HG03575 (cell line): Measurements from ENCODE around the gene DACH2.

ENCODE experiments used
- ATAC-seq: cut with Tn5 transposase; IDR thresholded peaks from one replicate; pipeline ENCODE4 v1.9.1; 2021; ENCODE audit not compliant: unreplicated experiment, insufficient number of reproducible peaks, low FRiP score; ENCODE audit errors: extremely low read depth

Gene DACH2

DNA sequence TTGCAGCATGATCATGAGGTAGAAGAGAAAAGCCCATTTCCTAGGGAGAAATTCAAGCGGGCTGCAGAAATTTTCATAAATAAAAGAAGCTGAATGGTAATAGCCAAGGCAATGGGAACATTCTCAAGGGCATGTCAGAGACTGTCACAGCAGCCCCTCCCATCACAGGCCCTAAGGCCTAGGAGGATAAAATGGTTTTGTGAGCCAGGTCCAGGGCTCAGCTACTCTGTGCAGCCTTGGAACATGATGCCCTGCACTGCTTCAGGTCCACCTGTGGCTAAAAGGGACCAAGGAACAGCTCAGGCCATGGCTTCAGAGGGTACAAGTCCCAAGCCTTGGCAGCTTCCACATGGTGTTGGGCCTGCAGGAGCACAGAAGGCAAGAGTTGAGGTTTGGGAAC lies 93.3 kb downstream of the DACH2 start:
- no peak for ATAC-seq

DNA sequence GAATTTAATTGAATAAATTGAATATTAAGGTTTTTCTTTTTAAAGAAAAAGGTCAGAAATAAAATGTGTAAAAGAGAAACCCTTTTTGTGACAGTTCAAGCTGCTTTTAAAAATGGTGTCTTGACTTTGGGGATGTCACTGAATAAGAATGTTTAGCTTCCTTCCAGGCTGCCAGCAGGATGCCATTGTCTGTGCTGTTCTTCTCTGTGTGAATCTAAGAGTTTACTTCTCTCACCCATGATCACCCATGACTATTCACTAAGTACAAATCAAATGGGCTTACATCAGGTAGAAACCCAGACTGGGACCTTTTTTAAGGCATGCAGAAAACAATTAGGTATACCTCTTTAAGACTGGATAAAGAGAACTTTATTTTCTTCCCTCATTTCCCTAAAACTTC lies 115.3 kb downstream of the DACH2 start:
- no peak for ATAC-seq

DNA sequence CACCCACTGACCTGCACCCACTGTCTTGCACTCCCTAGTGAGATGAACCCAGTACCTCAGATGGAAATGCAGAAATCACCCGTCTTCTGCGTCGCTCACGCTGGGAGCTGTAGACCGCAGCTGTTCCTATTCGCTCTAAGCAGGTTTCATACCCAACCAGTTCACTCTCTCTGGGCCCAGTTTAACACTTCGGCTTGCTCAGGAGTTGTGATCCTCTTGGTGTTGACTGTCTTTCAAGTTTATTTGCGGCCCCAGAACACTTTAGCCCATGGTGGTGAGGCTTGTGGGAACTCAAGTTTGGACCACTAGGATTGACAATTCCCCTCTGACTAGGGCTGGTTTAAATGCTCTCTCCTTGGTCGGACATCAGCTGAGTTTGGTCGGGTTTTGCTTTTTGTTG lies 147.0 kb downstream of the DACH2 start:
- ATAC-seq = no peak

DNA sequence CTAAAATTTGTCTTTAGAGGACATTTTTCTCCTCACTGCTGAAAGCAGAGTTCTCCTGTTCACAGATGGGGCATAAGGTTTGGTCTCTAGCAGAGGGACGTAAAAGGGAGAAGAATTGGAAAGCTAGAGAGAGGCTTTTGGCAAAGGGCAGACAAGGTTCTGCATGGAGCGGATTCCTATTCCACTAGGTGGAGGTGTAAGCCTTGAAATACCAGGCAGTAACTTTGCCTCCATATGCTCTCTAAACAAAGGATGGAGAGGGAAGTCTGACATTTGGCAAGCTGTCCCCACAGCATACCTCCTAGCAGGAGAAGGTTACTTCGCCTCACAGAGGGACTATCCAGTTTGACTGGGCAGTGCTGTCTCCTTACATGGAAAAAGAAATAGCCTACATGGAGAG lies 174.7 kb downstream of the DACH2 start:
- ATAC-seq = no peak

DNA sequence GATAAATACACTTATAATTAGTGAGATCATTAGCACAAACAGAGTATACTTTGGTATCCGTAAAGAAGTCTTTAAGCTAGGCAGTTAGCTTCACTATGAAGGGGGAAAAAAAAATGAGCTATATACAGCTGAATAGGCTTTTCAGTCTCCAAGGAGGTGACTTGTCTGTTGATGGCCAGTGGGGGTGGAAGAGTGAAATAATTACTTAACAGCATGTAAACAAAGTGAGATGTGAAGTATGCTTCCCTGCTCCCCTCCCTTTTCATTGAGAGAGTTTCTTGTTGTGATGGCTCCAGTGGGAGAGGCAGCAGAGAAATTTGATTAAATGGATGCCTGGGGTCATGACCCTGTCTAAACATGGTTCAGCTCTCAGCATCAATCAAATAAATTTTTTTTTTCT lies 180.9 kb downstream of the DACH2 start:
- ATAC-seq = no peak

DNA sequence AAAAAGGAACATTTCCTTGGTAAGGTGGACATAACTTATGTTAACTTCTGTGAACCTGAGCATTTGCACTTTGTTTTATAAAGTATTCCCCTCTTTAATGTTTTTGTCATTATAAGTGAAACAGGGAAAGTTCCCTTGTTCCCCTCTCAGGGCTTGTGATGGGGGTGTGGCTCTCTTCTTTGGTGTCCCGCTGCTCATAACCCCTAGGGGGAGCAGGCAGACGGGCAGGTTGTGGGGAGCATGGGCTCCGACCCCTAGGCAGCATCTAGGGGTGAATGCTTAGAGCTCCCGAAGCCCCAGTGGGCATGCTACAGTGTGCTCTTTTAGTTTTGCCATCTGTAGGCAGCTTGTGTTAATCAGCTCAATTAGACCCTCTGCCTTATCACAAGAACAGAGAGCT lies 200.4 kb downstream of the DACH2 start:
- ATAC-seq = no peak

DNA sequence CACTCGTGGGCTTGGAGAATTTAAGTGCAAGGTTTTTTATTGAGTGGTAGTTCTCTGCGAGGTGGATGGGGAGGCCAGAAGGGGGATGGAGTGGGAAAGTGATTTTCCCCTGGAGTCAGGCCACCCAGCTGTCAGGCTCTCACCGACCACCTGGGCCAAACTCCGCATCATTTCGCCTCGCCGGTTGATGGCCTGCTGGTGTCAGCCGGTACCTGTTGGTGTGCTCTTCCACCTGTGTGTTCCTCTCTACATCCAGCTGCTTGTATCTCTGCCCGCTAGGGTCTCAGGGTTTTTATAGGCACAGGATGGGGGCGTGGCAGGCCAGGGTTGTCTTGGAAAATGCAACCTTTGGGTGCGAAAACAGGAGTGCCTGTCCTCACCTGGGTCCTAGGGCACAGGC lies 200.9 kb downstream of the DACH2 start:
- no peak for ATAC-seq

DNA sequence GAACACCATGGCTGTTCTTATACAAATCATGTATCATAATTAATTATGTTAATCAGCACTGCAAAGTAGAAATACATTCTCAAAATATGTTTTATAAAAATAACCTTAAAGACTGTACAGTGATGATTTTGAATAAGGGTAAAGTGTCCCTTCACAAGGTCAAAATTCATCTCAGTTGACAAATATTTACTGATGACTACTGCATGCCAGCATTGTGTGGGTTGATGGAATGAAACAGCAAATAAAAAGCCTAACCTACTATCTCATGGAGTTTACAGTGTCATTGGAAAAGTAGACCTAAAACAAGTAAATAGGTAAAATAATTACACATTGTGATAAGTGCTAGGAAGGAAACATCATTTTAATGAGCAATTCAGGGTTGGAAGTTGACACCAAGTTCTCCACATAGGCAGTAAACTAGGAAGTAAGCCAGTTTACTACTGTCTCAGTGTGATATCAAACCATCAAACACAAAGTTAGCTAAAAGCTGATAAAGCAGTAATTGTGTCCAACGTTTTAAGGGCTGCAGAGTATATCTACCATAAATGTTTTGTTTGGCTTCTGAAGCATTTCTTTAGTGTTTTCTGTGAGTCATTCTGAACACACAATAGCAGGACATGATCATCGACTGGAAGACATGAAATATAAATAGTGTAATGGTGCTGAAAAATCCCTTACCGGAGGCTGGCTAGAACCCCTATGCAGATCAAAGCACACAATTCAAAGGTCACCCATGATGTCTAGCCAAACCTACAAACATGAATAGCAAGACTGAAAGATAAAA lies 221.8 kb downstream of the DACH2 start:
- no peak for ATAC-seq

DNA sequence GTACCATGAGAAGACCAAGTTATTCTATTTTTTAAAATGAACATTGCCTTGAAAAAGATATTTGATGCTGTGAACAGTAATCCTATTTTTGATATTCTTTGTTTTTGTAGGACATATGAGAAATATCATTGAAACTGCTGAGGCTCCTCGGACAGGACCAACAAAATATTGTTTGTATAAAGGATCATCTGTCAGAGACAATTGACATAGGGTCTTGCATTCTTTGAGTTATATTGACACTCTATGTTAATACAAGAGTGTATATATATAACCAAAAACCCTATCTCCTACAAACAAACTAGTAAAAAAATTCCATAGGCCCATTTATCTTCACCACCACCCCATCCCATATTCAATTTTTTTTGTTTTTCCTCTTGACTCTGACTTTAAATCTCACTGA lies 222.7 kb downstream of the DACH2 start:
- no peak for ATAC-seq

DNA sequence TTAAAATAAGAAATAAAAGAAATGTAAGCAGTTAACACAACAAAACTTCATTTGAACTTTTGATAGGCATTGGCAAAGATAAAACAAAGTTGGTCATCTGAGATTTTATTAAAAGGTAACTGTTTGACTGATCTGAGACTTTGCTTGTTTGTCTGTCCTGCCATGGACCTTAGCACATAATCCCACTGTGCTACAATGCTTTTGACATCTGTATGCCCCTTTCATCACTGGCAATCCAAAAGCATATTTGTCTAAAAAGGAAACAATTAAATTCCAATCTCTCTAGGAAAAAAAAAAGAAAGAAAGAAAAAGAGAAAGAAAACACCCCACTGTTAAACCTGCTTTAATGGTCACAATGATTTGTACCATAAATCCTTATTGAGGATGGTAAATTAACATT lies 231.0 kb downstream of the DACH2 start:
- no peak for ATAC-seq

DNA sequence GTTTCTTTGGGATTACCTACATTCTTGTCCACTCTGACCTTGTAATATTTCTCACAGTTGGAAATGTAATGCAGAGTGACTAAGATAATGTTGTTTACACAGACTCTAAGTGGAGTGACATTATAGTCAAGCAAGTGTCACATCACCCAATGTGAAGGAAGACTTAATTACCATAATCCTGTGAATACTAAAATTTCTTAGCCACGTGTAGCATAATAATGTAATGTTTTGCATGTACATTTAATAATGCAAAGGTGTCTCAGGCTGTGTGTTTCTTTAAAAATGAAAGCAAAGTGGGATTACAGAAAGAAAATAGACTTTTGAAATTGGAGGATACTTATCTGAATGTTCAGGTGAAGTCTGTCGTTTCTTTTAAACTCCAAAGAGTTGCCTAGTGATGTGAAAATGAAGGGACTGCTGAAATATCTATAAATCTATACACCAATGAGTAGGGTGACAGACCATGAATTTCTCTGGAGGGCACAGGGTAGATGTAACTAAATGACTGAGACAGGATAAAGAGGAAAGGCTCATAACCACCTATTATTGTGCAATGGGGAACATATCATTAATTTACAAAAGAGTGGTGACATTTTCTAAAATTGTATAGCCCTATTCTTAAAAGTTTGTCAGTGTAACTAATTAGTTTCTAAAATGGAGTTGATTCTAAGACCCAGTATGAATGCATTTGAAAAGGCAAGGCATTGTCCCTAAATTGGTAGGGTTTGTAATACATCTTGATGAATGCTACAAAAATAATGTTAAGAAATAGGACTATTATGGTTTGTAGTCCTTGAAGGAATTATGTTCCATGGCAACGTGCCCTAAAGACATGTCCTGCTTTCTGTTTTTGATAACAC lies 235.7 kb downstream of the DACH2 start:
- no peak for ATAC-seq

DNA sequence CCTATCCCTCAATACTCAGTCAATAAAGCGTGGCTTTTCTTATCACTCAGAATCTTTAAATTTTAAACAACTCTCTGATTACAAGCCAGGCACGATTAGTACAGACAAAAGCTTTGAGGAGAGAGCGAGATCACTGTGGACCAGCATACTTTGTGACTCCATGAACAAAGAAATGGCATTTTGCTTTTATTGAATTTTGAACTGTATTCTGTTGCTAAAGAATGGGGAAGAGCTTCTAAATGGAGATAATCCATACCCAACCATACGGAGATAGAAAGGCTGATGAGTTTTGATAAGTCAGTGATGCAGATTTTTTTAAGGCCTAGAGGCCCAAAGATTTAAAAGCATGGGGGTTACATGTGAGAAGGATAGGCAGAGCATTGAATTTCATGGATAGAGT lies 259.1 kb downstream of the DACH2 start:
- ATAC-seq = no peak

DNA sequence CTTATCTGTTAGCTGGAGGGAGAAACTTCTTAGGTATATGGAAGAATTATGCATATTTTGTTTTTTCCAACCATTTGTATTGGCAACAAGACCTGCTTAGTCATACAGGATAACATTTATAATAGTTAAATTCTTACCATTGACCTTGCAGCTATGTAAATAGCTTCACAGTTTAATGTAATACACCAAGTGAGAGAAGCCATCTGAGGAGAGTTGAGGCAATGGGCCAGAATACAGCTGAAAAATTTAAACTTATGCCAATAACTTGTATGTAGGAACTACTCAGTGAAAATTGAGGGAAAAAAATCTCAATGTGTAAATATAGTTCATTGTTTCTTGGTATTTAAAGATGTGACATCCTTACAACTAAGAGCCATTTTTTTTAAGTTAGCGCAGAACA lies 273.5 kb downstream of the DACH2 start:
- no peak for ATAC-seq

DNA sequence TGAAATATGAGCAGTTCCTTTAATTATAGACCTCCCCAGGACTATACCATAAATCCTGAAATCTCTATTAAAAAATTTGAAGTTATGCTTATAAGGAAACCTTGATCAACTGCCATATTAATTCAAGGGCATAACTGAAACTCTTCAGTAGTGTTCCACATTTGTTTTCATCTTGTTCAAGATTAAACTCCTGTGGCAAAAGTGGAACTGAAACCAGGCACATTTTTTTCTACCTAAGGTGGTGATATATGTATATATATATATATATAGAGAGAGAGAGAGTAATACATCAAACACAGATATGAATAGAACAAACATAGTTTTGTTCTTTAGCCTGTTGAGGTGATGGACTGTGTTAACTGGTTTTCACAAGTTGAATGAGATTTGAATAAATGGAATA lies 287.9 kb downstream of the DACH2 start:
- no peak for ATAC-seq

DNA sequence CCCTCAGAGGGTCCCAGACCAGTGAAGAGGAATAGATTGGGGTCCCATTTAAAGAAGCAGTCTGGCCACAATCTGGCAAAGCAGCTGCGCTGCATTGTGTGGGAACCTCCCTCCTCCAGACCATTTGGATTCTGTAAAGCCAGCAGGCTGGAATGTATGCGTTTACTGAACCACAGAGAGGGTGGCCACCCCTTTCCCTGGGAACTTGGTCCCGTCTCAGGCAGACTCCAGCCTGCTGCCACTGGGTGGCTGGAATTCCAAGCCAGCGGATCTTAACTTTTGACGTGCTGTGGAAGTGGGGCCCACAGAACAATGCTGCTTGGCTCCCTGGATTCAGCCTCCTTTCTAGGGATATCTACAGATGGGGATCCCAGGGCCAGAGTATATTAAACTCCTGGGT lies 307.2 kb downstream of the DACH2 start:
- no peak for ATAC-seq

DNA sequence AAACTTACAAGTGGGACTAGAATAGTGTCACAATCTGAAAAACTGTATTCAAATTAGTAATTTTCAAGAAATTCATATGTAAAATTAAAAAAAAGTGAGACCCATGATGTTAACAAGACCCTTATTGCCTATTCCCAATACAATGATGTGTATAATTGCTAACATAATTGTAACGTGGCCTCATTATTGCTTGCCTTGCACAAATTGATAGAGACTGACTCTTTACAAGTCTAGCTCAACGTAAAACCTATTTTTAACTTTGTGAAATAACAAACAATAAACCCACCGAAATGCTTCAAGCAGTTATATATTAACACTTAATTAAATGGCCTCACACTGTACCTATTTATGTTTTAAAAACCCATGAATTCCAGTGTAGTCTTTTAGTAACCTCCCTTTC lies 312.5 kb downstream of the DACH2 start:
- ATAC-seq = no peak

DNA sequence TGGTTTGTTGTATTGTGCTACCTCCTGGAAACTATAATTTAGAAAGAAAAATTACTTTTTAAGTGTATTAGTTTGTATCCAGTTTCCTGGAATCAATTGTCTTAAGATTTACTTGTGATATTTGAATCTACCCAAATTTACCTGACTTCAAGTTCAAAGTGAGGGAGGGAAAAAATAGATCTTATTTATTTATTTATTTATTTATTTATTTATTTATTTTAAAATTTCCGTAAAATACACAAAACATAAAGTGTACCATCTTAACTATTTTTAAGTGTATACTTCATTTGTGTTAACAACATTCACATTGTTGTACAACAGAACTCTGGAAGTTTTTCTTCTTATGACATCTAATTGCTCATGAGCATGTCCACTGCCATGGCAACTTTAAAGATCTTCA lies 356.0 kb downstream of the DACH2 start:
- no peak for ATAC-seq

DNA sequence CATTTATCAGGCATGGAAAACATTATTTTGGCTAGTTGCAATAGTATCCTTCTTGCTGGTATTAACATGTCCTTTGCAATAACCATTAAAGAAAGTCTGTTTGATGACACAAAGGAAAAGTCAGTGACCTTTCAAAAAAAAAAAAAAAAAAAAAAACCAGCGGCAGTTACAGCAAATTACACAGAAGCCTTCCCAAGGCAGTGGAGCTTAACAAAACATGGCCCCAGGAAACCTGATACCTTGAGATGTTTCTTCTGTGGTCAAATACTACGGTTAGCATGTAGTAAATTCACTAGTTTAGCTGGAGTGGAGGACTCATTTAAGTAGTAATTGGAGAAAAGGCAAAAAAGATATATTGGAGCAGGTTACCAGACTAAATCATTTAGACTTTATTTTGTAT lies 359.1 kb downstream of the DACH2 start:
- ATAC-seq = no peak

DNA sequence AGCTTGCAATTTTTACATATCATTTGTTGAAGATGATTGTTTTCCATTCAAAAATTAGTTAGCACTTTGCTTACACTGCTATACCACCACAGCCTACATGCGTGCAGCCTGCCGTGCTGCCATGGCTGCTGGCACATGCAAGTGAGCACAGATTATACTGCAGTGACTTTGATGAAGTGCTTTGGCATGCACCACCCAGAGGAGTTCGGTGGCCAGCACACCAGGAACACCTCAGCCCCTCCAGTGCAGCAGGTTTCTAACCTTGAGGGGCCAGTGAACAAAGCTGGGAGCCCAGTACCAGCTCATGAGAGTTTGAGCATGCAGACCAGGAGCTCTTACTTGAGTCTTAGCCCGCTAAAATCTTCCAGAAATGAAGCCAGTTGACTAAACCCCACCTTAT lies 431.5 kb downstream of the DACH2 start:
- ATAC-seq = no peak

DNA sequence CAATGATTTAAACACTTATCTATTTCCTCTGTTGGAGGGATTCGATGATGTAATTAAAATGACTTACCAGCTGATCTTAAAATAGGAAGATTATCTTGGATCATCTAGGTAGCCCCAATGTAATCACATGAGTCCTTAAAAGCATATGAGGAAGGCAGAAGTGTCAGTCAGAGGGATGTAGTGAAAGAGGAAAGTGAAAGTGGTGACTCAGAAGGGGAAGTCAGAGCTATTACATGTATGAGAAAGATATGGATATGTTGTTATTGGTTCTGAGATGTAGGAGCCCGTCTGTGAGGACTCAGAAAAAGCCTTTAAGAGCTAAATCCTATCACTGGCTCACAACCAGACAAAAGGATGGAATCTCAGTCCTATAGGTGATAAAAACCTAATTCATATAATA lies 456.4 kb downstream of the DACH2 start:
- peak; percentile 97 for ATAC-seq
